Measurements from ENCODE around the gene SLFN11. TPM values are rescaled to one million over a fixed set of nuclear protein-coding genes. Genes with fewer than 3 reads are reported as not detected.

SLFN11 gene
- total and polyA plus RNA-seq, 9 of the 15 experiments (the other 6 are each of a cell fraction or from before 2014, with no cell fraction given), result 0.04 to 0.21 TPM; not detected in 7

DNA sequence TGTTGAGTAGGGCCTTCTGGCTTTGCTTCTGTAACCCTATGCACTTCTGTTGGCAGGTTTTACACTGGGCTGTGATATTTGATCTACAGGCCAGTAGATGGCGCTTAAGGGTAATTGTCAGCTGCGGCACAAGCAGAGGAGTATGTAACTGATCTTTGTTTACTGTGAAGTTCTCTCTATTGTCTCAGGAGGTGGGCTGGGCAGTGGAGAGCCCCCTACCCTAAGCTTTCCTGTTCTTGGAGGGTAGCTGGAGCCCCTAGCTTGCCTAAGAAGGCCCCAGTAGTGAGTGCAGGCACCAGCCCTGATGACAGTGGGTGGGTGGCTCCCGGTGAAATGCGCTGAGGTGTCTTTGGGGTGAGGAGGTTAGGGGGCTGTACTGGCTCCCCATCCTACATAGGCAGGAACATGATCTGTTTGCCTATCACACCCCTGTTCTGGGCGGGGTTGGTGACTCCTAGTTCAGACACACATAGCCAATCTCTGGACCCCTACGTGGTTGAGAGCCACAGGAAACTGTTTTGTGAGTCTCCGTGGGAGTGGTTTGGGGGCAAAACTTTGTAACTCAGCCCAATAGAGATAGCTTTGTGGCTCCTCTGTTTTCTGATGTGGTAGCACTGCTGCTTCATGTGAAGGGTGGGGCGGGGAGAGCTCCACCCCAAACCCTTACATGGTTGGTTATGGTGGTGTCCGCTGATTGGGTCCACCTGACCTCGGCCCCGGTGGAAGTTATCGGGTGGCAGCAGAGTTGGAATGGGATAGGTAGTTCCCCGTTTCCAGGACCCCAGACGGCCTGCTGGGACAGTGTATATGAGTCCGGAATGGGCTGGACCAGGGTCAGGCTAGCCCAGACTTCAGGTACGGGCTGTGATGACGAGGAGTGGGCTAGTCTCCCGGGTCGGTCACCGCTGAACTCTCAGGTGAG is 60.4 kb downstream of the SLFN11 start (continued):
- TF ChIP-seq, protein P1, sequence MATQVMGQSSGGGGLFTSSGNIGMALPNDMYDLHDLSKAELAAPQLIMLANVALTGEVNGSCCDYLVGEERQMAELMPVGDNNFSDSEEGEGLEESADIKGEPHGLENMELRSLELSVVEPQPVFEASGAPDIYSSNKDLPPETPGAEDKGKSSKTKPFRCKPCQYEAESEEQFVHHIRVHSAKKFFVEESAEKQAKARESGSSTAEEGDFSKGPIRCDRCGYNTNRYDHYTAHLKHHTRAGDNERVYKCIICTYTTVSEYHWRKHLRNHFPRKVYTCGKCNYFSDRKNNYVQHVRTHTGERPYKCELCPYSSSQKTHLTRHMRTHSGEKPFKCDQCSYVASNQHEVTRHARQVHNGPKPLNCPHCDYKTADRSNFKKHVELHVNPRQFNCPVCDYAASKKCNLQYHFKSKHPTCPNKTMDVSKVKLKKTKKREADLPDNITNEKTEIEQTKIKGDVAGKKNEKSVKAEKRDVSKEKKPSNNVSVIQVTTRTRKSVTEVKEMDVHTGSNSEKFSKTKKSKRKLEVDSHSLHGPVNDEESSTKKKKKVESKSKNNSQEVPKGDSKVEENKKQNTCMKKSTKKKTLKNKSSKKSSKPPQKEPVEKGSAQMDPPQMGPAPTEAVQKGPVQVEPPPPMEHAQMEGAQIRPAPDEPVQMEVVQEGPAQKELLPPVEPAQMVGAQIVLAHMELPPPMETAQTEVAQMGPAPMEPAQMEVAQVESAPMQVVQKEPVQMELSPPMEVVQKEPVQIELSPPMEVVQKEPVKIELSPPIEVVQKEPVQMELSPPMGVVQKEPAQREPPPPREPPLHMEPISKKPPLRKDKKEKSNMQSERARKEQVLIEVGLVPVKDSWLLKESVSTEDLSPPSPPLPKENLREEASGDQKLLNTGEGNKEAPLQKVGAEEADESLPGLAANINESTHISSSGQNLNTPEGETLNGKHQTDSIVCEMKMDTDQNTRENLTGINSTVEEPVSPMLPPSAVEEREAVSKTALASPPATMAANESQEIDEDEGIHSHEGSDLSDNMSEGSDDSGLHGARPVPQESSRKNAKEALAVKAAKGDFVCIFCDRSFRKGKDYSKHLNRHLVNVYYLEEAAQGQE (IDR thresholded peaks at IDR 0.05; ENCODE audit: borderline replicate concordance), result peak; percentile 79
- TF ChIP-seq, protein P1 (CRISPR knock-in tag; IDR thresholded peaks at IDR 0.05; ENCODE audit: low read depth), result no peak
- TF ChIP-seq USF1 (CRISPR knock-in tag; IDR thresholded peaks at IDR 0.05), result no peak
- no peak for TF ChIP-seq NR1H2 (CRISPR knock-in tag; IDR thresholded peaks at IDR 0.05)
- no peak for TF ChIP-seq MGA (IDR thresholded peaks at IDR 0.05)

Measured in K562 (cell line).